Right lobe of liver (tissue), 4 donors: Measurements from ENCODE around the gene CCR1.
"Not testable (repeated sequence)": the region's sequence is repeated elsewhere in the genome, so short reads cannot be mapped to it uniquely, and the experiment has no call there.

Experiments used
- CTCF ChIP-seq, 4 donors: fragments of 200-600 bp in 3 of 4; fragments of 450-650 bp in 1 of 4; IDR thresholded peaks; one replicate each; pipeline versions ENCODE4 v1.5.1 to v1.8.0; 2016 to 2022; ENCODE audit warnings: antibody characterized with exemption in 4 of 4, mild to moderate bottlenecking in 2 of 4
- POLR2A ChIP-seq: fragments of 450-650 bp; IDR thresholded peaks from one replicate; pipeline ENCODE4 v1.6.1; 2017; ENCODE audit warnings: antibody characterized with exemption, mild to moderate bottlenecking
- donor health status: DM: no; HTN: no; CAD: no.
- donor health status: DM: no; HTN: no; CAD: no.
- donor health status: DM: no; HTN: yes; CAD: no.

- TF ChIP-seq CTCF (IDR thresholded peaks at IDR 0.05); POLR2A: not testable (repeated sequence)
Measured at GRCh38 chr3:46157685-46158084, 50.4 kb downstream of the CCR1 start.
